NCI-H1694 treated with DMSO at 0.1 percent for 48 hours (cell line): Measurements from ENCODE around the gene ACER3.
"Not testable (repeated sequence)": the region's sequence is repeated elsewhere in the genome, so short reads cannot be mapped to it uniquely, and the experiment has no call there.

ENCODE experiments used
- DNase-seq: peaks from one replicate; lab custom pipeline; 2025; lab: John Stamatoyannopoulos, UW

The ACER3 gene

GRCh38 chr11:76919887-76920746 is 59.4 kb downstream of the ACER3 start:
- DNase-seq = peak; percentile 70

- no peak for DNase-seq
Observed at GRCh38 chr11:76927160-76927559, 66.4 kb downstream of the ACER3 start.

- DNase-seq = no peak
Observed at GRCh38 chr11:76935042-76935441, 74.3 kb downstream of the ACER3 start.

GRCh38 chr11:76939219-76939631 is 78.5 kb downstream of the ACER3 start:
- no peak for DNase-seq

GRCh38 chr11:76944225-76944624 is 83.5 kb downstream of the ACER3 start:
- DNase-seq = no peak

GRCh38 chr11:76946223-76946622 is 85.5 kb downstream of the ACER3 start:
- DNase-seq = no peak

- DNase-seq = no peak
Observed at GRCh38 chr11:76947190-76947589, 86.5 kb downstream of the ACER3 start.

- DNase-seq = no peak
Observed at GRCh38 chr11:76947800-76948199, 87.1 kb downstream of the ACER3 start.

GRCh38 chr11:76955459-76956114 is 94.9 kb downstream of the ACER3 start:
- no peak for DNase-seq

GRCh38 chr11:76962583-76963416 is 102.1 kb downstream of the ACER3 start:
- DNase-seq = no peak

- DNase-seq = not testable (repeated sequence)
Observed at GRCh38 chr11:76963417-76964168, 102.9 kb downstream of the ACER3 start.

- no peak for DNase-seq
Observed at GRCh38 chr11:76972051-76972450, 111.3 kb downstream of the ACER3 start.

GRCh38 chr11:76974179-76974891 is 113.6 kb downstream of the ACER3 start:
- no peak for DNase-seq

- no peak for DNase-seq
Observed at GRCh38 chr11:76975513-76975912, 114.8 kb downstream of the ACER3 start.

- no peak for DNase-seq
Observed at GRCh38 chr11:76977791-76978190, 117.1 kb downstream of the ACER3 start.

- DNase-seq = no peak
Observed at GRCh38 chr11:76978239-76978638, 117.5 kb downstream of the ACER3 start.

- no peak for DNase-seq
Observed at GRCh38 chr11:76978818-76979217, 118.1 kb downstream of the ACER3 start.

GRCh38 chr11:76980196-76980595 is 119.5 kb downstream of the ACER3 start:
- DNase-seq = no peak

GRCh38 chr11:76984743-76985142 is 124.0 kb downstream of the ACER3 start:
- DNase-seq = no peak

GRCh38 chr11:76987203-76987602 is 126.5 kb downstream of the ACER3 start:
- DNase-seq = no peak

GRCh38 chr11:76990628-76991027 is 129.9 kb downstream of the ACER3 start:
- DNase-seq = no peak
